SK-N-SH treated with all-trans-retinoic acid at 6 μM for 48 hours (cell line): ENCODE measurements around the gene ADAM33.

ENCODE experiments used
- ATAC-seq: fragments of 200-7000 bp; cut with Tn5 transposase; 3 replicates; pipeline ENCODE4 v1.9.1; 2020; ENCODE audit warnings: mild to moderate bottlenecking, moderate library complexity
- ARNTL ChIP-seq: fragments of 450-650 bp; formaldehyde crosslinking; IDR thresholded peaks from 2 replicates; pipeline ENCODE4 v1.5.0; 2020; ENCODE audit warnings: low read depth, mild to moderate bottlenecking, moderate library complexity, borderline replicate concordance
- BACH2 ChIP-seq: fragments of 250-450 bp; sonication (Bioruptor Pico); IDR thresholded peaks from 2 replicates; pipeline ENCODE4 v1.9.0; 2021; ENCODE audit warnings: mild to moderate bottlenecking, borderline replicate concordance
- CSDC2 ChIP-seq: fragments of 250-450 bp; sonication (Bioruptor Pico); IDR thresholded peaks from 2 replicates; pipeline ENCODE4 v1.5.0; 2020; ENCODE audit warnings: mild to moderate bottlenecking, moderate library complexity
- ESRRG ChIP-seq: fragments of 250-450 bp; sonication (Bioruptor Pico); IDR thresholded peaks from 2 replicates; pipeline ENCODE4 v1.6.1; 2021; ENCODE audit warnings: mild to moderate bottlenecking
- GLIS3 ChIP-seq: fragments of 250-450 bp; sonication (Bioruptor Pico); IDR thresholded peaks from 2 replicates; pipeline ENCODE4 v1.5.0; 2020; ENCODE audit warnings: mild to moderate bottlenecking, moderate library complexity
- ISL1 ChIP-seq: fragments of 250-450 bp; sonication (Bioruptor Pico); IDR thresholded peaks from 2 replicates; pipeline ENCODE4 v2.1.2; 2022; ENCODE audit warnings: mild to moderate bottlenecking, moderate library complexity
- OSR1 ChIP-seq: fragments of 250-450 bp; sonication (Bioruptor Pico); IDR thresholded peaks from 2 replicates; pipeline ENCODE4 v1.8.0; 2022; ENCODE audit warnings: moderate library complexity, mild to moderate bottlenecking, inconsistent platforms
- POU6F1 ChIP-seq: fragments of 250-450 bp; sonication (Bioruptor Pico); IDR thresholded peaks from 2 replicates; pipeline ENCODE4 v1.8.0; 2021; ENCODE audit warnings: low read depth, mild to moderate bottlenecking, moderate library complexity, borderline replicate concordance
- PPARA ChIP-seq: fragments of 250-450 bp; sonication (Bioruptor Pico); IDR thresholded peaks from 2 replicates; pipeline ENCODE4 v1.5.0; 2020; ENCODE audit warnings: mild to moderate bottlenecking, borderline replicate concordance
- RARB ChIP-seq: fragments of 250-450 bp; sonication (Bioruptor Pico); IDR thresholded peaks from 2 replicates; pipeline ENCODE4 v1.8.0; 2021; ENCODE audit warnings: mild to moderate bottlenecking, moderate library complexity
- TCF4 ChIP-seq: fragments of 250-450 bp; sonication (Bioruptor Pico); IDR thresholded peaks from 2 replicates; pipeline ENCODE4 v1.8.0; 2021; ENCODE audit warnings: mild to moderate bottlenecking, moderate library complexity, borderline replicate concordance
- TOX ChIP-seq: fragments of 250-450 bp; sonication (Bioruptor Pico); IDR thresholded peaks from 2 replicates; pipeline ENCODE4 v1.8.0; 2021; ENCODE audit warnings: mild to moderate bottlenecking, moderate library complexity, borderline replicate concordance
- ZC3H10 ChIP-seq: fragments of 250-450 bp; sonication (Bioruptor Pico); IDR thresholded peaks from 2 replicates; pipeline ENCODE4 v1.5.1; 2021; ENCODE audit warnings: mild to moderate bottlenecking, moderate library complexity
- ZFP3 ChIP-seq: fragments of 250-450 bp; sonication (Bioruptor Pico); IDR thresholded peaks from 2 replicates; pipeline ENCODE4 v1.5.0; 2020; ENCODE audit warnings: mild to moderate bottlenecking, moderate library complexity
- ZNF565 ChIP-seq: fragments of 450-650 bp; formaldehyde crosslinking; conservative IDR thresholded peaks from 2 replicates; pipeline ENCODE4 v1.5.0; 2020; ENCODE audit warnings: low read depth, mild to moderate bottlenecking, moderate library complexity
- ZNF70 ChIP-seq: fragments of 450-650 bp; formaldehyde crosslinking; IDR thresholded peaks from 2 replicates; pipeline ENCODE4 v1.5.0; 2020; ENCODE audit warnings: mild to moderate bottlenecking, moderate library complexity
- TF ChIP-seq, protein P1 (sequence below): fragments of 250-450 bp; sonication (Bioruptor Pico); IDR thresholded peaks from 2 replicates; pipeline ENCODE4 v1.5.0; 2020; ENCODE audit warnings: mild to moderate bottlenecking, moderate library complexity
- TF ChIP-seq, protein P2 (sequence below): fragments of 250-450 bp; sonication (Bioruptor Pico); IDR thresholded peaks from 2 replicates; pipeline ENCODE4 v1.5.1; 2020; ENCODE audit warnings: low read depth, mild to moderate bottlenecking, moderate library complexity

The ADAM33 gene

GRCh38 chr20:3652221-3652620 lies 29.6 kb downstream of the ADAM33 start:
- ATAC-seq, result no peak
- no peak for TF ChIP-seq ZC3H10
- TF ChIP-seq RARB (CRISPR knock-in tag), result no peak
- TF ChIP-seq ARNTL (CRISPR knock-in tag), result no peak
- TF ChIP-seq BACH2 (CRISPR knock-in tag), result no peak
- TF ChIP-seq CSDC2 (CRISPR knock-in tag), result no peak

DNA sequence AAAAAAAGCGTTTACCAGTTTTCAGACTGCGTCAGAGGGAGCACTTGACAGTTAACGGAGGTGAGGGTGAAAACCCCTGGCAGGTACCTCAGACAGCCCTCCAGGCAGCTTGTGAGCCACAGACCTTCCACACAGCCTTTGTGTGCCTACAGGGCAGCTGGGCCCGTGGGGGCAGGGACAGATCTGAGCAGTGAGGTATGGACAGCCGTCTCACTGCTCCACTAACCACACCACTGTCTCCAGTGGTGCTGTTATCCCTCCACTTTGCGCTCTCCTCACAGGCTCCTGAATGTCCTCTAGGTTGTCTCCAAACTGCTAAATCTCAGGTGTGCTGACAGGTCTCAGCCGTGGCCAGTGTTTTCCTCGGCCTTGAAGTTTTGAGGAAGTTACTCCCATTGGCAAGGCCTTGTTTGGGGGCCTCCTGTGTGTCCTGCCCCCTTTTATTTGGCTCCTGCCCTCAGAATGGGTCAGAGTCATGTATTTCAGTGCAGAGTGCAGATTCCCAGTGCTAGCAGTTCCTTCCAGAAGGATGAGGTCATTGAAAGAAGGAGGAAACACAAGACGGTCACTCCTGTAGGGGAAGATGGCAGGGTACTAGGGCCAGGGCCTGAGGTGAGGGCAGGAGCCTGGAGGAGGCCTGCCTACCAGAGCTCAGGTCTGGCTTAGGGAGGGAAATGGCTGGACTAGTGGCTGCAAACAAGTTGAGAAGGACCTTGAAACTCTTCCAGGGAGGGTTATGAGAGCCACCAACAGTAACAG lies 30.4 kb downstream of the ADAM33 start:
- no peak for TF ChIP-seq TOX (CRISPR knock-in tag)
- TF ChIP-seq, protein P1, sequence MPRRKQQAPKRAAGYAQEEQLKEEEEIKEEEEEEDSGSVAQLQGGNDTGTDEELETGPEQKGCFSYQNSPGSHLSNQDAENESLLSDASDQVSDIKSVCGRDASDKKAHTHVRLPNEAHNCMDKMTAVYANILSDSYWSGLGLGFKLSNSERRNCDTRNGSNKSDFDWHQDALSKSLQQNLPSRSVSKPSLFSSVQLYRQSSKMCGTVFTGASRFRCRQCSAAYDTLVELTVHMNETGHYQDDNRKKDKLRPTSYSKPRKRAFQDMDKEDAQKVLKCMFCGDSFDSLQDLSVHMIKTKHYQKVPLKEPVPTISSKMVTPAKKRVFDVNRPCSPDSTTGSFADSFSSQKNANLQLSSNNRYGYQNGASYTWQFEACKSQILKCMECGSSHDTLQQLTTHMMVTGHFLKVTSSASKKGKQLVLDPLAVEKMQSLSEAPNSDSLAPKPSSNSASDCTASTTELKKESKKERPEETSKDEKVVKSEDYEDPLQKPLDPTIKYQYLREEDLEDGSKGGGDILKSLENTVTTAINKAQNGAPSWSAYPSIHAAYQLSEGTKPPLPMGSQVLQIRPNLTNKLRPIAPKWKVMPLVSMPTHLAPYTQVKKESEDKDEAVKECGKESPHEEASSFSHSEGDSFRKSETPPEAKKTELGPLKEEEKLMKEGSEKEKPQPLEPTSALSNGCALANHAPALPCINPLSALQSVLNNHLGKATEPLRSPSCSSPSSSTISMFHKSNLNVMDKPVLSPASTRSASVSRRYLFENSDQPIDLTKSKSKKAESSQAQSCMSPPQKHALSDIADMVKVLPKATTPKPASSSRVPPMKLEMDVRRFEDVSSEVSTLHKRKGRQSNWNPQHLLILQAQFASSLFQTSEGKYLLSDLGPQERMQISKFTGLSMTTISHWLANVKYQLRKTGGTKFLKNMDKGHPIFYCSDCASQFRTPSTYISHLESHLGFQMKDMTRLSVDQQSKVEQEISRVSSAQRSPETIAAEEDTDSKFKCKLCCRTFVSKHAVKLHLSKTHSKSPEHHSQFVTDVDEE, result no peak
- TF ChIP-seq TCF4 (CRISPR knock-in tag), result no peak
- TF ChIP-seq ISL1 (CRISPR knock-in tag), result no peak
- no peak for TF ChIP-seq PPARA (CRISPR knock-in tag)
- no peak for TF ChIP-seq CSDC2 (CRISPR knock-in tag)
- no peak for TF ChIP-seq RARB (CRISPR knock-in tag)
- no peak for TF ChIP-seq ZNF565 (CRISPR knock-in tag)
- TF ChIP-seq POU6F1 (CRISPR knock-in tag), result no peak
- TF ChIP-seq OSR1 (CRISPR knock-in tag), result no peak
- TF ChIP-seq GLIS3 (CRISPR knock-in tag), result no peak
- TF ChIP-seq, protein P2, sequence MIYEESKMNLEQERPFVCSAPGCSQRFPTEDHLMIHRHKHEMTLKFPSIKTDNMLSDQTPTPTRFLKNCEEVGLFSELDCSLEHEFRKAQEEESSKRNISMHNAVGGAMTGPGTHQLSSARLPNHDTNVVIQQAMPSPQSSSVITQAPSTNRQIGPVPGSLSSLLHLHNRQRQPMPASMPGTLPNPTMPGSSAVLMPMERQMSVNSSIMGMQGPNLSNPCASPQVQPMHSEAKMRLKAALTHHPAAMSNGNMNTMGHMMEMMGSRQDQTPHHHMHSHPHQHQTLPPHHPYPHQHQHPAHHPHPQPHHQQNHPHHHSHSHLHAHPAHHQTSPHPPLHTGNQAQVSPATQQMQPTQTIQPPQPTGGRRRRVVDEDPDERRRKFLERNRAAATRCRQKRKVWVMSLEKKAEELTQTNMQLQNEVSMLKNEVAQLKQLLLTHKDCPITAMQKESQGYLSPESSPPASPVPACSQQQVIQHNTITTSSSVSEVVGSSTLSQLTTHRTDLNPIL, result no peak
- no peak for ATAC-seq

GRCh38 chr20:3648951-3649350 lies 32.9 kb downstream of the ADAM33 start:
- TF ChIP-seq POU6F1 (CRISPR knock-in tag) (no peak), ZC3H10 (no peak), ISL1 (CRISPR knock-in tag) (no peak), PPARA (CRISPR knock-in tag) (no peak), ESRRG (no peak), OSR1 (CRISPR knock-in tag) (no peak), TCF4 (CRISPR knock-in tag) (no peak), ZFP3 (CRISPR knock-in tag) (no peak), ARNTL (CRISPR knock-in tag) (no peak), ZNF70 (no peak), TOX (CRISPR knock-in tag) (no peak)
- TF ChIP-seq, protein P1, result no peak
- ATAC-seq, result no peak
